ENCODE data around the gene FHL5. TPM values are rescaled to one million over a fixed set of nuclear protein-coding genes. Genes with fewer than 3 reads are reported as not detected.
"Not testable (repeated sequence)": the region's sequence is repeated elsewhere in the genome, so short reads cannot be mapped to it uniquely, and the experiment has no call there.

The FHL5 gene
- total RNA-seq, 1 donor from 2014 or later, result not detected

DNA sequence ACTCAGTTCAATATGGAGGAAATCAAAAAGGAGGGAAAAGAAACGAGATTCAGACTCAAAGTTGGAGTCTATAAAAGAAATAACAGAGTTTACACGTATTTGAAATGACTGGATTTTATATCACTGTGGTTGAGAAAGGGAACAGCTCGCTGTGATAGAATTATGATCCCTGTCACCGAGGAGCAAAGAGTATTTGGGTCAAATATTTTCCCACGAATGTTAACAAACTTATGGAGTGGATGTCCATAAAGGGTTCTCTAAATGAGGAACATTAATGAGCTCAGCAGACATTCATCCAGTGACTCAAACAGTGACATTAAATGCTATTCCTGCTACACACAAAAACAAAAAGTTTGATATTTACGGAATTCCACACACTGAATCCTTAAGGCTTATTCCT, 57.9 kb downstream of the FHL5 start:
- peaks cover 3% of the 10 kb centered on the region for H3K4me1 Mint-ChIP-seq (ENCODE audit: unreplicated experiment)
- H3K27me3 Mint-ChIP-seq (ENCODE audit: unreplicated experiment), result no peaks in the 10 kb centered on the region
- H3K9me3 Mint-ChIP-seq (ENCODE audit: unreplicated experiment), result no peaks in the 10 kb centered on the region
- TF ChIP-seq, protein P1, sequence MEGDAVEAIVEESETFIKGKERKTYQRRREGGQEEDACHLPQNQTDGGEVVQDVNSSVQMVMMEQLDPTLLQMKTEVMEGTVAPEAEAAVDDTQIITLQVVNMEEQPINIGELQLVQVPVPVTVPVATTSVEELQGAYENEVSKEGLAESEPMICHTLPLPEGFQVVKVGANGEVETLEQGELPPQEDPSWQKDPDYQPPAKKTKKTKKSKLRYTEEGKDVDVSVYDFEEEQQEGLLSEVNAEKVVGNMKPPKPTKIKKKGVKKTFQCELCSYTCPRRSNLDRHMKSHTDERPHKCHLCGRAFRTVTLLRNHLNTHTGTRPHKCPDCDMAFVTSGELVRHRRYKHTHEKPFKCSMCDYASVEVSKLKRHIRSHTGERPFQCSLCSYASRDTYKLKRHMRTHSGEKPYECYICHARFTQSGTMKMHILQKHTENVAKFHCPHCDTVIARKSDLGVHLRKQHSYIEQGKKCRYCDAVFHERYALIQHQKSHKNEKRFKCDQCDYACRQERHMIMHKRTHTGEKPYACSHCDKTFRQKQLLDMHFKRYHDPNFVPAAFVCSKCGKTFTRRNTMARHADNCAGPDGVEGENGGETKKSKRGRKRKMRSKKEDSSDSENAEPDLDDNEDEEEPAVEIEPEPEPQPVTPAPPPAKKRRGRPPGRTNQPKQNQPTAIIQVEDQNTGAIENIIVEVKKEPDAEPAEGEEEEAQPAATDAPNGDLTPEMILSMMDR (IDR thresholded peaks at IDR 0.05; ENCODE audit: unreplicated experiment), result no peak
- no peak for DNase-seq (ENCODE audit: low spot score)
- H3K36me3 Mint-ChIP-seq (ENCODE audit: low read depth, unreplicated experiment), result no peaks in the 10 kb centered on the region
- H3K27ac Mint-ChIP-seq (ENCODE audit: unreplicated experiment), result no peak overlapping the region
- no peak overlapping the region for H3K4me3 Mint-ChIP-seq (ENCODE audit: unreplicated experiment)

DNA sequence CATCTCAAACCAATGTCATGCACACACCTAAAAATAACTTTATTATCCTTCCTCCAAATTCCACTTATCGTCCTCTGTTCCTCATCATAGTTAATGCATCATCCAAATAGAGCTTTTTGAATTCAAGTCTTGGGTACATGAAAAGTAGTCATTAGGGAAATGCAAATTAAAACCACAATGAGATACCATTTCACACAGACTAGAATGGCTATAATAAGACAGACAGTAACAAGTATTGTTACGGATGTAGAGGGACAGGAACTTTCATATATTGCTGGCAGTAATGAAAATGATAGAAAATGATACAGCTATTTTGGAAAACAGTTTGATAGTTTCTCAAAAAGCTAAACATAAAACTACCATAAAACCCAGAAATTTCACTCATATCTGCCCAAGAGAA, 59.1 kb downstream of the FHL5 start:
- TF ChIP-seq, protein P1 (IDR thresholded peaks at IDR 0.05; ENCODE audit: unreplicated experiment), result no peak
- Mint-ChIP-seq H3K27me3 (ENCODE audit: unreplicated experiment) (no peaks in the 10 kb centered on the region), H3K9me3 (ENCODE audit: unreplicated experiment) (no peaks in the 10 kb centered on the region), H3K27ac (ENCODE audit: unreplicated experiment) (no peak overlapping the region), H3K4me1 (ENCODE audit: unreplicated experiment) (peaks cover 3% of the 10 kb centered on the region), H3K4me3 (ENCODE audit: unreplicated experiment) (no peak overlapping the region), H3K36me3 (ENCODE audit: low read depth, unreplicated experiment) (no peaks in the 10 kb centered on the region)
- DNase-seq (ENCODE audit: low spot score), result no peak

DNA sequence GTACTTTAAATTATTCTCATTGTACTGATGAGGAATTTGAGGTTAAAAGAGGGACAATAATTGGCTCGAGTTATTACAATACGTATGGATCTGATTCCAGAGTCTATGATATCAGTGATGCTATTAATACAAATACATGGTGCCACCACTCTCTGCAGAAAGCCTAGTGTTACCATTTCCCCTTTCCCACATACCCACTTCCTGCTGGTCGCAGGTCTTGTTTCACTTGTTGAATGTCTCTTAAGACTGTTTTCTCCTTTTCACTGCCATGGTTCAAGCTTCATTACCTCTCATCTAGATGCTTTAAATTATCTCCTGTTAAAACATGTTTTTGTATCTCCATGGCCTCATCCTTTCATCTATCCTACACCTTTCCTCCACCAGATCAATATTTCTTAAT, 62.0 kb downstream of the FHL5 start:
- Mint-ChIP-seq H3K4me1 (ENCODE audit: unreplicated experiment) (peaks cover 3% of the 10 kb centered on the region), H3K36me3 (ENCODE audit: low read depth, unreplicated experiment) (no peaks in the 10 kb centered on the region), H3K4me3 (ENCODE audit: unreplicated experiment) (no peak overlapping the region), H3K27me3 (ENCODE audit: unreplicated experiment) (no peaks in the 10 kb centered on the region), H3K27ac (ENCODE audit: unreplicated experiment) (no peak overlapping the region), H3K9me3 (ENCODE audit: unreplicated experiment) (no peaks in the 10 kb centered on the region)
- TF ChIP-seq, protein P1 (IDR thresholded peaks at IDR 0.05; ENCODE audit: unreplicated experiment), result no peak
- no peak for DNase-seq (ENCODE audit: low spot score)

DNA sequence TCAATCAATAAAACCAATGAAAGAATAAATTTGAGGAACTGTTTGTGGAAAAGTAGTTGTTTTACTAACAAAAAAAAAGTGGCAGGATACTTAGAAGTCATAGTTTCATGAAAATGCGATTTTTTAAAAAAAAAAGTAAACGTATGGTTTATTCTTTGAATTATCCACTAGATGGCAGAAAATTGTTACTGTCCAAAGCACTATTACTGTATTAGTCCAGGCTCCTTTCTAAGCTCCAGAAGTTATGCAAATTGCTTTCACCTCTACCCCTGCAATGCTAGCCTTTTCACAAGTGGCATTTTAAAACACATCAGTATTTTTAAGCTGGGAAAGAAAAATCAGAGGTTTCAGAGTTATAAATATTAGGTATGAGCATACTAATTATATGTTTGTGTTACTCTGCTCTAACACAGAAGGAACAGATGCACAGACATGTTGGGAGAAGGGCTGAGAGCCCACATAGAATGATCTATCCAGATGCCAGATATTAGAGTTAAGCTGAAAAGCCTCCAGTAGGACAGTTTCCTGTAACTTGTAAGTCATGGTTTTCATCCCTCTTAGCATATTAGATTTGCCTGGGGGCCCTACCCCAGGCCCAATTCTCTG, 63.9 kb downstream of the FHL5 start:
- H3K36me3 Mint-ChIP-seq (ENCODE audit: low read depth, unreplicated experiment), result no peaks in the 10 kb centered on the region

DNA sequence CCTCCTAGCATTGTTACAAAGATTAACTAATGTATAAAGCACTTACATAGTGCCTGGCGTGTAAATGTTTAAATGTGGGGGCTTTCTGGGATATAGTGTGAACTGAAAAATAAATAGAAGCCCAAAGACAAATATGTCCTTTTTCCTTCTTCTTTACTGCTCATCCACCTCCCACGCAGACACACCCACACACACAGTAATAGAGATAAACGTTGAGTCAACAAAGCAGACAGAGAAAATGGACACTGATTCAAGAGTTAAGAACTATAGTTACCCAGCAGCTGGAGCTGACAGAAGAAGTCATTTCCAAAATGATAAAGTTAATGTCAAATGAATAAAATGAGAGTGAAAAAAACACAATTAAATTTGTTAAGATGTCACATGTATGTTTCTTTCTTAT, 68.3 kb downstream of the FHL5 start:
- H3K4me3 Mint-ChIP-seq (ENCODE audit: unreplicated experiment), result no peak overlapping the region
- H3K36me3 Mint-ChIP-seq (ENCODE audit: low read depth, unreplicated experiment), result no peaks in the 10 kb centered on the region
- H3K27me3 Mint-ChIP-seq (ENCODE audit: unreplicated experiment), result no peaks in the 10 kb centered on the region
- TF ChIP-seq, protein P1 (IDR thresholded peaks at IDR 0.05; ENCODE audit: unreplicated experiment), result no peak
- no peaks in the 10 kb centered on the region for H3K9me3 Mint-ChIP-seq (ENCODE audit: unreplicated experiment)
- H3K27ac Mint-ChIP-seq (ENCODE audit: unreplicated experiment), result no peak overlapping the region
- DNase-seq (ENCODE audit: low spot score), result no peak
- H3K4me1 Mint-ChIP-seq (ENCODE audit: unreplicated experiment), result no peaks in the 10 kb centered on the region

More for the DNA sequence above, 63.9 kb downstream of the FHL5 start:
- DNase-seq (ENCODE audit: low spot score), result no peak
- H3K4me1 Mint-ChIP-seq (ENCODE audit: unreplicated experiment), result peaks cover 3% of the 10 kb centered on the region
- no peak overlapping the region for H3K27ac Mint-ChIP-seq (ENCODE audit: unreplicated experiment)
- no peaks in the 10 kb centered on the region for H3K9me3 Mint-ChIP-seq (ENCODE audit: unreplicated experiment)
- H3K27me3 Mint-ChIP-seq (ENCODE audit: unreplicated experiment), result no peaks in the 10 kb centered on the region
- H3K4me3 Mint-ChIP-seq (ENCODE audit: unreplicated experiment), result no peak overlapping the region
- TF ChIP-seq, protein P1 (IDR thresholded peaks at IDR 0.05; ENCODE audit: unreplicated experiment), result peak; percentile 44

DNA sequence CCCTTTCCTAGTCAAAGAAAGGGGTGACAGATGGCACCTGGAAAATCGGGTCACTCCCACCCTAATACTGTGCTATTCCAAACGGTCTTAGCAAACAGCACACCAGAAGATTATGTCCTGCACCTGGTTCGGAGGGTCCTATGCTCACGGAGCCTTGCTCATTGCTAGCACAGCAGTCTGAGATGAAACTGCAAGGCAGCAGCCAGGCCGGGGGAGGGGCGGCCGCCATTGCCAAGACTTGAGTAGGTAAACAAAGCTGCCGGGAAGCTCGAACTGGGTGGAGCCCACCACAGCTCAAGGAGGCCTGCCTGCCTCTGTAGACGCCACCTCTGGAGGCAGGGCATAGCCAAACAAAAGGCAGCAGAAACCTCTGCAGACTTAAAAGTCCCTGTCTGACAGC, 75.1 kb downstream of the FHL5 start:
- H3K4me3 Mint-ChIP-seq (ENCODE audit: unreplicated experiment); H3K27me3 Mint-ChIP-seq (ENCODE audit: unreplicated experiment); H3K4me1 Mint-ChIP-seq (ENCODE audit: unreplicated experiment); DNase-seq (ENCODE audit: low spot score); H3K9me3 Mint-ChIP-seq (ENCODE audit: unreplicated experiment); H3K36me3 Mint-ChIP-seq (ENCODE audit: low read depth, unreplicated experiment); H3K27ac Mint-ChIP-seq (ENCODE audit: unreplicated experiment): not testable (repeated sequence)

Data from endothelial cell (in vitro differentiated cells).